Activated CD4-positive, alpha-beta T cell treated with anti-CD3 and anti-CD28 coated beads for 48 hours (primary cell): ENCODE results near the gene C1orf105.
"Not testable (repeated sequence)": the region's sequence is repeated elsewhere in the genome, so short reads cannot be mapped to it uniquely, and the experiment has no call there.

Experiments used
- DNase-seq: peaks from one replicate; pipeline ENCODE4 v3.0.0-alpha.2; 2020

C1orf105 gene

GRCh38 chr1:172466795-172467407, 46.4 kb downstream of the C1orf105 start:
- no peak for DNase-seq

DNA sequence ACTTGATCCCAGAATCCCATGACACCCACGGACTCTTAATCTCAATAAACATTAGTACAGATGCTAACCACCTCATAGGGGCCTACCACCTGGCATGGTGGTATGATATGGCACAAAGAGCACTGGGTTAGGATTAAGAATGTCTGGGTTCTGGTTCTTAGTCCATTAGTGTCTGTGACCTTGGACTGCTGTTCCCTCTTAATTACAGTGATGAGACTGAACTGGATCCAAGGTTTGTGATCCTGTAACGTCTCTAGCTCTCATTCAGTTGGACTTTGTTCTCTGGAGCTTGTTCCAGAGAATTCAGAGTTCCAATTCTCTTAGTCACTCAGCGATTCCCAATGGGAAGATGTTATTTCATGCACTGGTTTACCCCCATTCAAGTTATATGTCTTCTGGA, 47.0 kb downstream of the C1orf105 start:
- no peak for DNase-seq

GRCh38 chr1:172468296-172468695, 47.8 kb downstream of the C1orf105 start:
- DNase-seq = no peak

DNA sequence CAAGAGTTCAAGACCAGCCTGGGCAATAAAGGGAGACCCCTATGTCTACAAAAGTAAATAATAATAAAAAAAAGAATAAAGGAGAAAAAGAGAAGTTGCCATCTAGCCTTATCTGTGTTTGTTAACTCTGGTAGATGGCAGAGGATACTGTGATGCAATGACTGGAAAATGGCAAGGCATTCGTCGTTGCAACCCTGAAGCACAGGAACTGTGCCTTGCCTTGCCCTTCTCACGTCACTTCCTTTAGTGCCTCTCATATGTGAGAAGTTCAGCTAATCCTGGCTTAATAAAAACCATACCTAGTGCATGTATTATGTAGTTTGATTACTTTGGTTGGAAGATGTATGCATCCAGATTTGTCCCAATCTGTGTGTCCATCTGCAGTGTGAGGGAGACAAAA, 49.2 kb downstream of the C1orf105 start:
- no peak for DNase-seq

GRCh38 chr1:172470149-172470548, 49.7 kb downstream of the C1orf105 start:
- no peak for DNase-seq

DNA sequence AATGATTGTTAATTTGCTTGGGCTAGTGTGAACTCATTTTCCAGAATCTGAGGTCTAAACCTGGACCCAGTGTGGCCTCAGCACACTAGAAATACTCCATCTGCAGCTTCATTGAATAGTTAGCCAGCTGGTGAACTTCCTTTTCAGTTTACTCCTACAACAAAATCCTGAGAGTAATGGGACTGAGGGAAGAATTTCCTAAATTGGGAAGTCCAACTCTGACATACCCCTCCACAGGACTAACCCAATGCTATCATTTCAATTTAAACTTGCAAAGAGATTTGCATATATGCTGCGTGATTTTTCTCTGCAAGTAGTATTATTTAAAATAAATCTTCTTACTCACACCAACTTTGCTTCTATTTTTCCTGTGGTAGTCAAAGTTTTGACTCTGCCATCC, 51.2 kb downstream of the C1orf105 start:
- DNase-seq = no peak

GRCh38 chr1:172472495-172472894, 52.0 kb downstream of the C1orf105 start:
- no peak for DNase-seq

- DNase-seq = no peak
Observed at GRCh38 chr1:172473302-172473701, 52.8 kb downstream of the C1orf105 start.

DNA sequence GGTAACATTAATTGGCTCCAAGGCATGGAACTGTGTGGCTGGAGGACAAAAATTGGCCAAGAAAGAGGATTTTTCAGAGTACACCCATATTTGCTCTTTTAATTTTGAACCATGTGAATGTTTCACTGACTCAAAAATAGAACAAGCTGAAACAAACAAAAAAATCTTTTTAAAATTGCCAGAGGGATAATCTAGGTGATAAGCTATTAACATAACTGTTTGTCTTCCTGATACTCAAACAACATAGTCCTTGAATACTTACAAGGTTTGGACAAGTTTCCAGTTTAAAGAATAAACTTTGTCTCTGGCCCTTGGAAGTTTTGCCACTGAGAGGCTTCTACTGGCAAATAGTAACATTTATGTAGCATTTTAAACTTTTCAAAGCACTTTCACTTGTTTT, 53.4 kb downstream of the C1orf105 start:
- no peak for DNase-seq

DNA sequence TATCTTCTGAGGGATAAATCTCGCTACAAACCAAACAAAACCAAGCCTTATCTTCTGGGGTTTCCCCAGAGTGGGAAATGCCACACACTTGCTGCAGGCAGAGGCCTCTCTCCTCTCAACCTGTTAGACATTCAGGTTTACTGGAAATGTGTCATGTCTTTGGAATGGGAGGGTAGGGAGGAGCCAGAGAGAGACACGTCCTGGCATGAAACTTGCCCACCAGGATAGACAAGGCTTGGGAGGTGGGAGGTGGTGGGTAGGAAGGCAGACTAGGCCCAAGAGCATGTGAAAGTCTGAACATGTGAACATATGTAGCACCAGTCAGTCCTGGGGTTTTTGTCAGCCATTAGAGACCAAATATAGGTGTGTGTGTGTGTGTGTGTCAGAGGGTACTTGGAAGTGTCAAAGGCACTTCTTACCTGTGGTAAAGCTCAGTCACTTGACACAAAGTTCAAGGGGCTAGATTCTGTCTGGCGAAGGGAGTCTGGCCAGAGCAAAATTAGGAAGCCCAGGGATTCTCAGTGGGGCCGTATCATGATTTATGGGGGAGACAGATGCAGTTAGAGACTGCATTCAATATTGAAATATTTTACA, 55.8 kb downstream of the C1orf105 start:
- no peak for DNase-seq

DNA sequence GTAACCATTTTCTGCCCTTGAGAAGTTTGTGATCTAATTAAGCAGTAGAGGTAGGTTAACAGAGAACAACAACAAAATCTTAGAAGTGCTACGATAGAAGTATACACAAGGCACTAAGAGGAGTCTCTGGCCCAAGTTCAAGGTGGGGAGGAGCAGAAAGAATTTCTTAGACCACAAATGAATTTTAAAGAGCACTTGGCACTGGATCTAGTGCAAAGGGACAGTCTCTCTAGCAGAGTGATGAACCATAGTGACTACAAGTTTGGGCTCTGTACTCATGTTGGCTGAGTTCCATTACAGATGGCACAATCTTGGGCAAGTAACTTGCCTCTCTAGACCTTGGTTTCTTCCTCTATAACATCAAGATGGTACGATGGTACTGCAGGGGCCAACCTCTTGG, 56.7 kb downstream of the C1orf105 start:
- no peak for DNase-seq

- no peak for DNase-seq
Observed at GRCh38 chr1:172477741-172478140, 57.3 kb downstream of the C1orf105 start.

DNA sequence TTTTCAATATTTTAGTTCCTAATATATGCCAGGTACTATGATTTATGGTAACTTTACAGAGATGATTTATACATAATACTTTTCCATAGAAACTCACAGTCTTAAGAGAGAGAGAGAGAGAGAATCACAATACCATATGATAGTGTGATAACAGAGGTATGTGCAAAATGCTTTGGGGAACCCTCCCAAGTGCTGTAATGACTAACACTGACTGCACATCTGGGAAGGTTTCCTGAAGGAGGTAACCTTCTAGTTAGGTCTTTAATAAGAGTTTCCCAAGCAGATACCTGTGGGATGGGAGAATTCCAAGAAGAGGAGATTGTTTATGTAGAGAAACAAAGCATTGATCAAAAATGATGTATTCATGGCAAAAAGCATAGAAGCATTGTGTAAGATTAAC, 58.0 kb downstream of the C1orf105 start:
- DNase-seq = no peak

DNA sequence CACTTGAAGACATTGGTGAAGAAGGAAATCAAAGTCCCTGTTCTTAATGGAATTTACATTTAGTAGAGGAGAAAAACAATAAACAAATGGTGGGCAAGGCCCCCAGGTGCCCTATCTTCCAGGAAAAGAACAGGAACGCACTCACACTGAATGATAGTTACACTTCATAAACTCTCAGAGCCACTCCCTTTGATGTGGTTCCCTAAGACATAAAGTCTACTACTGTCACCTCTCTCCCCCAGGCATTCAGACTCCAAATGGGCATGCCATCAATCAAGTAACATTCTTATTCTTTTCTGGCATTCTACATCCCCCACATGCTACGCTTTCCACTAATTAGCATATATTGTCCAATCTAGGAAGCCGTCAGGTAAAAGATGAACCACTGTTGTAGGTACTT, 59.9 kb downstream of the C1orf105 start:
- DNase-seq = no peak

DNA sequence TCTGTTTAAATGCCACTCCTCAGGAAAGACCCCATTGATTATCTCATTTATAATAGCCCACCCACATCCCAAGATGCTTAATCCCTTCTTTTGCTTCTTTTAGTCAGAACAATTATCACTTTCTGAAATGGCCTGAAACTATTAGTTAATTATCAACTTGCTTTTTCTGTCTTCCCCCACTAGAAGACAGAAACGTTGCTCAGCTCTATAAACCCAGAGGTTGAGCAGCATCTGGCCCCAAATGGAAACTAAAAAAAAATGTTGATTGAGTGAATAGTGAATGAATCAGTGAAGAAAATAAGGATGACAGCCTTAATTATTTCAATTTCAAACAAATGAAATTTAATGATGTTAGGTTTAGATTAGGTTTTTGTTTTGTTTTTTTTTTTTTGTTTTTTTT, 61.6 kb downstream of the C1orf105 start:
- no peak for DNase-seq

DNA sequence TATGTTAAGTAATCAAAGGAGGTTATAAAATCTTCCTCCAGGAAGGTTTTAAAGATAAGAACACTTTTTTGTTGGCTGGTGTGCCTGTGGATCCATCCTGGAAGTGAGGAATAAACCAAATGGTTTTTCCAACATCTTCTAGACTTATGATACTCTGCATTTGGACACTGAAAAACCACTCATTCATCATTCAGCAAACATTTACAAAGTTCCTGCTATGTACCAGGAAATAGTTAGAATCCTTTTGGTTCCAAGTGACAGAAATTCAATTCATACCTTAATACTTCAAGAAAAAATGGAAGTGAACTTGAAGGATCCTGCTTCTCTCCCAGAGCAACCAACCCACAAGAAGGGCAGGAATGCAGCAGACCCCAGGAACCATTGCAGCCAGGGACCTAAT, 63.0 kb downstream of the C1orf105 start:
- DNase-seq = no peak

GRCh38 chr1:172484252-172484651, 63.8 kb downstream of the C1orf105 start:
- DNase-seq = no peak

- no peak for DNase-seq
Observed at GRCh38 chr1:172485626-172486025, 65.1 kb downstream of the C1orf105 start.

DNA sequence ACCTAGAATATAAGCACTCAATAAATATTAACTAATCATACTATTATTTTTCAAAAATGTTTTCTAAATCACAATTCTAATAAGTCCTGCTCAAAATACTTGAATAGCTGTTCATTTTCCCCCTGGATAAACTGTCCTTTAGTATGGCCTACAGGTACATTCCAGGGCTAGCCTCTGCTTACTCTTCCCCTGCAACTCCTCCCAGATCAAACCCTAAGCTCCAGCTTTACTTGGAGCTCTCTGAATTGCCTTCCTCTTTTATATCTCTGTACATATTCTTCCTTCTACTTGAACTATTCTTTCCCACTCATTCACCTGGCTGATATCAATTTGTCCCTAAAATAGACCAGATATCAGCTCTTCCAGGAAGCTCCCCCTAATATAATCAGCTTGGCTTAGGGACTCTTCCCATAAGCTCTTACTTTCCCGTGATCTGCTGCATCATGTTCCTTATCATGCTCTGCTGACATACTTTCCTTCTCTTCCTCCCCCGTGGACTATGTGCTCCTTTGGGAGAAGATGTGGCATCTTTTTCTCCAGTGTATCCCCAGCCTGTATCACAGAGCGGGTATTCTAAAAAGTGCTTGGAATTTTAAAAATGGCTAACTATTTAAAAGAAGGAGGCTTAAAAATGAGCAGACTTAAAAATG, 66.4 kb downstream of the C1orf105 start:
- no peak for DNase-seq

GRCh38 chr1:172487550-172487949, 67.1 kb downstream of the C1orf105 start:
- no peak for DNase-seq

DNA sequence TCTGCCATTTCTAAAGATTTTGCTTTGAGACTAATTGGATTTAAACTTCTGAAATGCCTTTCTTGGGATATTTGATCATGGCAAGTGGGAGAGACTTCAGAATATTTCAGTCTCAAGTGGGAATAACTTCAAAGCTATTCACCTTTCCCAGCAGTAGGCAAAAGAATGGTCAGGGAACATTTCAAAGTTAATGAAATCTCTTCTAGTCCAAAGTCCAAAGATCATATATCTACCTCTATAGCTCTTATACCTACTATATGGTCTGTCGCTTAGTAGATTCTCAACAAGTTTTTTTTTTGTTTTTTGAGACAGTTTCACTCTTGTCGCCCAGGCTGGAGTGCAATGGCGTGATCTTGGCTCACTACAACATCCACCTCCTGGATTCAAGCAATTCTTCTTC, 67.9 kb downstream of the C1orf105 start:
- no peak for DNase-seq

DNA sequence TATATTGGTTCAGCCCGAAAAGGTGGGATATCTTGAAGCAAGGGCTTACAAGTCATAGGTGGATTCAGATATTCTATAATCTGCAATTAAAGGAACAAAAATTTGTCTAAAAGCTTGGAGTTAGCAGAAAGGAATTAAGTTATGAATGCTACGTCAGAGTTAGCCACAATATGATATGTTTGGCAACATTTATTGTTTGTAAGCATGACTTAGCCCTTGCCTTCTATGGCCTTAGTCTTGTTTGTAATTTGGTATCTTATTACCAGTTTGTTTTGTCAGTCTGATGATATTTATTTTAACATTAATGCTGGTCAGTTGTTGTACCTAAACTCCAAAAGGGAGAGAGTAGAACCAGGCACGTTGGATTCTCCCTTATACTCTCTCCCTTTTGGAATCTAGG, 69.4 kb downstream of the C1orf105 start:
- no peak for DNase-seq

- no peak for DNase-seq
Observed at GRCh38 chr1:172492421-172492820, 71.9 kb downstream of the C1orf105 start.

GRCh38 chr1:172494166-172494565, 73.7 kb downstream of the C1orf105 start:
- no peak for DNase-seq

GRCh38 chr1:172496127-172496526, 75.6 kb downstream of the C1orf105 start:
- not testable (repeated sequence) for DNase-seq
